ENCODE data around the gene SLC24A4.
A peak's percentile ranks its signal among the peaks of the same experiment; 100 is the strongest.

SLC24A4 gene

DNA sequence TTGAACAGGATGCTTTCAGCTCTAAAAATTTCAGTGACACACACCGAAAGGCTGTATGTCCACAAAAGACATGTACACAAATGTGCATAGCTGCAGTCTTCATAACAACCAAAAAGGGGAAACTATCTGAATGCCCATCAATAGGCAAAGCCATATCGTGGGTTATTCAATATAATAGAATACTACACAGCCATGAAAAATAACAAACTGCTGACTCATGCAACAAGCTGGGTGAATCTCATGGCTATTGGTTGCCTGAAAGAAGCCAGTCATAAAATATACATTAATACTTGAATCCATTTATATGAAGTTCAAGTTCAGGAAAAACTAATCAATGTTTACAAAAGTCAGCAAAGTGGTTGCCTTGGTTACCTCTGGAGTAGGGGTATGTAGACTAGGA is 132.3 kb downstream of the SLC24A4 start:
- WGBS (ENCODE audit: insufficient coverage), result 100% methylated on average over 1 of the region's 2 CpGs
- H3K27me3 ChIP-seq (replicated peaks in 2 of 5; ENCODE audit: control insufficient read depth in 4 of 5, insufficient read depth in 5 of 5, low read length in 4 of 5), result no peaks in the 10 kb centered on the region
- CTCF ChIA-PET, result interaction anchor here (0.6 to 3.1 kb wide), 4 partner anchors 8 to 320 kb away, joined by 3 to 6 read pairs (median 4); no protein-coding TSS in a partner anchor

DNA sequence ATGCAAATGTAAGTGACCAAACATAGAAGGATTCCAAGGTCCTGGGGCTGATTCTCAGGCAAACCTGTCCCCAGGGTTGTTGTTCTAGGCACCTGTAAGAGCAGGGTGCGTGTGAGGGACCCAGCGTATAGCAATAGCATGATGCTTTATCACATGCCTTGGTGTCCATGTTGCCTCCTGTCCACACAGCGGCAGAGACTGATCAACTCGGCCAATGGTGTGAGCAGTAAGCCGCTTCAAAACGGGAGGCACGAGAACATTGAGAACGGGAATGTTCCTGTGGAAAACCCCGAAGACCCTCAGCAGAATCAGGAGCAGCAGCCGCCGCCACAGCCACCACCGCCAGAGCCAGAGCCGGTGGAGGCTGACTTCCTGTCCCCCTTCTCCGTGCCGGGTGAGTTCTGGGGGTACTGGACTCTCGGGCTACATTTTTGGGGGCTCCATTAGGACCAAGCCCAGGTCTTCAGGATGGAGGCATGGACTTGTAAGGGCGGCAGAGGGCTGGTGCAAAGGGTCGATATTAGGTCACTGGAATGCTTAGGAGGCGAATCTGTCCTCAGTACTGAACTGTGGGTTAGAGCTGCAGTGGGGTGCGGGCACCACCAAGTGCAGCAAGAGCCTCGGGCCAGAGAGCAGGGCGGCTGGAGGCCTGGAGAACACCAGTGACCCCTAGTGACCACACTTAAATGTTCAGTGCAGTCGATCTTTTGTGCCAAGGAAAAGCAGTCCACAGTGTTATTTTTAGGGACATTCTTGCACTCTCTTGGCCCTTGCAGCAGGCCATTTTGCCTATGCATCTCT is 133.4 kb downstream of the SLC24A4 start:
- 75% methylated on average over 20 of the region's 23 CpGs for WGBS (ENCODE audit: insufficient coverage)
- Histone ChIP-seq H3K27ac (ENCODE audit: insufficient read depth in 1 of 2, low read depth in 1 of 2, low read length in 2 of 2, poor library complexity in 1 of 2, severe bottlenecking in 2 of 2) (no peak overlapping the region), H3K4me1 (ENCODE audit: control extremely low read depth in 1 of 4, control insufficient read depth in 4 of 4, insufficient read depth in 4 of 4, low read length in 3 of 4) (peaks cover 7 to 33% (median 24%) of the 10 kb centered on the region in 4 experiments), H3K27me3 (replicated peaks in 2 of 5; ENCODE audit: control insufficient read depth in 4 of 5, insufficient read depth in 5 of 5, low read length in 4 of 5) (no peaks in the 10 kb centered on the region), H3K4me3 (ENCODE audit: control insufficient read depth in 1 of 7, extremely low read depth in 1 of 7, insufficient read depth in 4 of 7, low read depth in 2 of 7, low read length in 6 of 7) (no peak overlapping the region), H3K36me3 (ENCODE audit: control insufficient read depth in 4 of 4, insufficient read depth in 4 of 4, low read length in 3 of 4) (no peaks in the 10 kb centered on the region), H3K9me3 (ENCODE audit: control extremely low read depth in 1 of 5, control insufficient read depth in 4 of 5, insufficient read depth in 2 of 5, low read depth in 1 of 5, low read length in 4 of 5) (no peaks in the 10 kb centered on the region)
- ChIA-PET CTCF (interaction anchor here (1.2 to 3.1 kb wide), 2 partner anchors 9 to 228 kb away, joined by 4 to 6 read pairs; no protein-coding TSS in a partner anchor), POLR2A (no interaction called here)
- DNase-seq, result peak; percentile 48 to 74 (median 68)

More for the DNA sequence above, 132.3 kb downstream of the SLC24A4 start:
- POLR2A ChIA-PET, result no interaction called here
- Histone ChIP-seq H3K4me1 (ENCODE audit: control extremely low read depth in 1 of 4, control insufficient read depth in 4 of 4, insufficient read depth in 4 of 4, low read length in 3 of 4) (peaks cover under 1 to 28% (median 16%) of the 10 kb centered on the region in 4 experiments), H3K27ac (ENCODE audit: insufficient read depth in 1 of 2, low read depth in 1 of 2, low read length in 2 of 2, poor library complexity in 1 of 2, severe bottlenecking in 2 of 2) (no peak overlapping the region), H3K9me3 (ENCODE audit: control extremely low read depth in 1 of 5, control insufficient read depth in 4 of 5, insufficient read depth in 2 of 5, low read depth in 1 of 5, low read length in 4 of 5) (no peaks in the 10 kb centered on the region), H3K36me3 (ENCODE audit: control insufficient read depth in 4 of 4, insufficient read depth in 4 of 4, low read length in 3 of 4) (no peaks in the 10 kb centered on the region), H3K4me3 (ENCODE audit: control insufficient read depth in 1 of 7, extremely low read depth in 1 of 7, insufficient read depth in 4 of 7, low read depth in 2 of 7, low read length in 6 of 7) (no peak overlapping the region)
- DNase-seq, result no peak

DNA sequence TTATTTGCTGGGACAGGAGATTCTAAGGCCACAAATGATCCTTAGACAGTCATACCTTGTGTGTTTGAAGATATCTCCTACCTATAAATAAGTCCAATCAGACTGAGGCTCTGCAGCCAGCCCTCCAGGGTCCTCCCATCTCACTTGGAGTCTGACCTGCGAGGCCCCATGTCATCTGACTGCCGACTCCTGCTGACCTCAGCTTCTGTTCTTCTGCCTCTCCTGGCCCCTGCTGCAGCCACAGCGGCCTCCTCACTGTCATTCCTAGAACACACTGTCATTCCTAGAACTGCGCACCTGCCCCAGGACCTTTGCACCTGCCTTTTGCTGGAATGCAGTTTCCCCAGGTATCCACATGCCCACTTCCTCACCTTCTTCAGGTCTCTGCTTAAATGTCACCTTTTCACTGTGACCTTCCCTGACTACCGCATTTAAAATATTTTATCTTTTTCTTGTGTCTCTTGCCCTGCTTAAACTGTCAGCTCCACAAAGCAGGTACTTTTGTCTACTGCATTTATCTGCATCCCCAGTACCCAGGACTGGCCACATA is 134.1 kb downstream of the SLC24A4 start:
- H3K4me3 ChIP-seq (ENCODE audit: control insufficient read depth in 1 of 7, extremely low read depth in 1 of 7, insufficient read depth in 4 of 7, low read depth in 2 of 7, low read length in 6 of 7), result no peak overlapping the region
- ChIA-PET CTCF (interaction anchor here (1.2 to 3.1 kb wide), 2 partner anchors 10 to 228 kb away, joined by 4 to 6 read pairs; no protein-coding TSS in a partner anchor), POLR2A (no interaction called here)
- H3K4me1 ChIP-seq (ENCODE audit: control extremely low read depth in 1 of 4, control insufficient read depth in 4 of 4, insufficient read depth in 4 of 4, low read length in 3 of 4), result peaks cover 10 to 40% (median 30%) of the 10 kb centered on the region in 4 experiments
- DNase-seq, result no peak
- no peak overlapping the region for H3K27ac ChIP-seq (ENCODE audit: insufficient read depth in 1 of 2, low read depth in 1 of 2, low read length in 2 of 2, poor library complexity in 1 of 2, severe bottlenecking in 2 of 2)
- no peaks in the 10 kb centered on the region for H3K9me3 ChIP-seq (ENCODE audit: control extremely low read depth in 1 of 5, control insufficient read depth in 4 of 5, insufficient read depth in 2 of 5, low read depth in 1 of 5, low read length in 4 of 5)
- WGBS (ENCODE audit: insufficient coverage), result 98% methylated on average over 5 of the region's 5 CpGs
- H3K27me3 ChIP-seq (replicated peaks in 2 of 5; ENCODE audit: control insufficient read depth in 4 of 5, insufficient read depth in 5 of 5, low read length in 4 of 5), result no peaks in the 10 kb centered on the region
- H3K36me3 ChIP-seq (ENCODE audit: control insufficient read depth in 4 of 4, insufficient read depth in 4 of 4, low read length in 3 of 4), result no peaks in the 10 kb centered on the region

DNA sequence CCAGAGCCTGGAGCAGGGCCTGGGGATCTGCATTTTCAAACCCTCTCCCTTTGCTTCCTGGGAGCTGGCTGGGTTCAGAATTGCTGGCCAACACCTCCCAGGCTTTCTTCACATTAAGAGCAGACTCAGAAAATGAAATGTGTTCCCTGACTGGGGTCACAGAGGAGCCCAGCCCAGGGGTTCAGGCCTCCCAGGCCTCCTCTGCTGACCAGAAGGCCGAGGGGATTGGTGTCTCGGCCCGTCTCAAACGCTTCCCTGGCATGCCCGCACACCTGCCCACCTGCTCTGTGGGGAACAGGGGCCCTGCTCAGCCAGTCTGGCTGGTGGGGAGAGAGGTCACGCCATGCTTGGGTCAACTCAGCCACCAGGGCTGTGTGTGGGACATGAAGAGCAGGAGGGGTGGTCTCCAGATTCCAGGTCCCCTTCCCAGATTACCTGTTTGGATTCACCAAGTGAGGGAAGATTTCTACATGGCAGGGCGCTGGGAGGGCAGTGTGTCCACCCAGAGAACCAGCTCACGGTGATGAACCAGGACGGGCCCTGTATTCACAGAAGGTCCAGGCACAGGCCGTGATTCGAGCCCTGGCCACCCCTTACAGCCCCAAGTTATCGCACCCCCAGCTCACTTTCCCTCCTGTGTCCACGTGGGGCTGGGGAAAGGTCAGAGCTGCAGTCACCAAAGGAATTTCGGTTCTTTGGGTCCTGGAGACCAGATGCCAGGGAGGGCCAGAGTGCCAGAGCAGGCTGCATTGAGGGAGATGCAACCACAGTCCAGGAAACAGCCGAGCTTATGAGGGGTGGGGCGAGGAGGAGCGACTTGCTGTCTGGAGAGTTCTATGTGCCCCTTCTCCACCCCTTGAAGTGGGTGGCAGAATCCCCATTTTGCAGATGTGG is 135.4 kb downstream of the SLC24A4 start:
- no peaks in the 10 kb centered on the region for H3K27me3 ChIP-seq (replicated peaks in 2 of 5; ENCODE audit: control insufficient read depth in 4 of 5, insufficient read depth in 5 of 5, low read length in 4 of 5)
- H3K4me3 ChIP-seq (ENCODE audit: control insufficient read depth in 1 of 7, extremely low read depth in 1 of 7, insufficient read depth in 4 of 7, low read depth in 2 of 7, low read length in 6 of 7), result no peak overlapping the region
- peak in 2 of 3 donors; percentile 50 to 63 for DNase-seq
- H3K27ac ChIP-seq (ENCODE audit: insufficient read depth in 1 of 2, low read depth in 1 of 2, low read length in 2 of 2, poor library complexity in 1 of 2, severe bottlenecking in 2 of 2), result no peak overlapping the region
- 71% methylated on average over 16 of the region's 17 CpGs for WGBS (ENCODE audit: insufficient coverage)
- ChIA-PET CTCF (interaction anchor here (1.2 to 3.1 kb wide), 2 partner anchors 11 to 226 kb away, joined by 4 to 6 read pairs; no protein-coding TSS in a partner anchor), POLR2A (no interaction called here)
- H3K4me1 ChIP-seq (ENCODE audit: control extremely low read depth in 1 of 4, control insufficient read depth in 4 of 4, insufficient read depth in 4 of 4, low read length in 3 of 4), result peaks cover 10 to 43% (median 30%) of the 10 kb centered on the region in 4 experiments
- no peaks in the 10 kb centered on the region for H3K36me3 ChIP-seq (ENCODE audit: control insufficient read depth in 4 of 4, insufficient read depth in 4 of 4, low read length in 3 of 4)
- H3K9me3 ChIP-seq (ENCODE audit: control extremely low read depth in 1 of 5, control insufficient read depth in 4 of 5, insufficient read depth in 2 of 5, low read depth in 1 of 5, low read length in 4 of 5), result no peaks in the 10 kb centered on the region

DNA sequence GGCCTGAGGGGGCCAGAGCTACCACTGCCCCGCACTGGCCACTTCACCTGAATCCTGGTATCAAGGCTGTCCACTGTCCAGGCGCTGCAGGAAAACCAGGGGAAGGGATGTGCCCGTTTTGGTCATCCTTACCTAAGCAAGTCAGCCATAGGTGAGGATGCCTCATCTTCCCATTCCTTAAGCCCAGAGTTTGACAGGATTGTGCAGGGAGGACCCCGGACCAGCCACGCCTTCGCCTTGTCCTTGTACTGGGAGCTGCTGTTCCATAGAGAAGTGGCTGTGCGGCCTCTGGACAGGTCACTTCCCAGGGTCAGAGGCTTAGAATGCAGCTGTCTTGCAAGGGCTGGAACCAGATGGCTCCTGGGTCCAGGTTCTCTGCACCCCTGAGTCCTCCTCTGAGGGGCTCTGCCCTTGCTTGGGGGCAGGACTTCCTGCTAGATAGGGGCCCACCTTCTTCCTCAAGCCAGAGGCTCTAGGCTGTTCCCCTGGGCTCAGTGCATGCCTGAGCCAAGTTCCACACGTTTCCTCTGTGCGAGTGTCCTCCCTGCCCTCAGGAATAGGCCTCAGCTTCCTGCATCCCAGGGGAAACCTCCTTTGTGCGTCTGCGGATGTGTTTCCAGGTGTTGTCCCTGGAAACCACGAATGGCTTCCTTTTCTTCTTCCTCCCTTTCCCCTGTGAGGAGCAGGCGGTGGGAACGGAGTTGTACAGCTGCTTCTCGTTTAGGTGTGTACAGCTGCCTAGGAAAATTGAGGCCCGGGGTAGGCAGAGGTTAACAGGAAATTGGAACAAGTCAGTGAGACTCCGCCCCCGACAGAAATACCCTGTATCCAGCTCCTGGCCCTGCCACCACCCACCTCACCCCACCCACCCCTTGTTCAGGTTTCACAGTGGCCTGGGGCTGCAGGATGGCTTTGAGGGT is 136.3 kb downstream of the SLC24A4 start:
- H3K9me3 ChIP-seq (ENCODE audit: control extremely low read depth in 1 of 5, control insufficient read depth in 4 of 5, insufficient read depth in 2 of 5, low read depth in 1 of 5, low read length in 4 of 5), result no peaks in the 10 kb centered on the region
- no peaks in the 10 kb centered on the region for H3K27me3 ChIP-seq (replicated peaks in 2 of 5; ENCODE audit: control insufficient read depth in 4 of 5, insufficient read depth in 5 of 5, low read length in 4 of 5)
- DNase-seq, result no peak
- H3K36me3 ChIP-seq (ENCODE audit: control insufficient read depth in 4 of 4, insufficient read depth in 4 of 4, low read length in 3 of 4), result no peaks in the 10 kb centered on the region
- H3K4me1 ChIP-seq (ENCODE audit: control extremely low read depth in 1 of 4, control insufficient read depth in 4 of 4, insufficient read depth in 4 of 4, low read length in 3 of 4), result peaks cover 10 to 43% (median 30%) of the 10 kb centered on the region in 4 experiments
- H3K27ac ChIP-seq (ENCODE audit: insufficient read depth in 1 of 2, low read depth in 1 of 2, low read length in 2 of 2, poor library complexity in 1 of 2, severe bottlenecking in 2 of 2), result no peak overlapping the region
- H3K4me3 ChIP-seq (ENCODE audit: control insufficient read depth in 1 of 7, extremely low read depth in 1 of 7, insufficient read depth in 4 of 7, low read depth in 2 of 7, low read length in 6 of 7), result no peak overlapping the region
- ChIA-PET POLR2A (no interaction called here), CTCF (interaction anchor here (1.4 kb wide), 1 partner anchor 22 kb away, joined by 6 read pairs; no protein-coding TSS in a partner anchor)
- WGBS (ENCODE audit: insufficient coverage), result 66% methylated on average over 8 of the region's 18 CpGs

DNA sequence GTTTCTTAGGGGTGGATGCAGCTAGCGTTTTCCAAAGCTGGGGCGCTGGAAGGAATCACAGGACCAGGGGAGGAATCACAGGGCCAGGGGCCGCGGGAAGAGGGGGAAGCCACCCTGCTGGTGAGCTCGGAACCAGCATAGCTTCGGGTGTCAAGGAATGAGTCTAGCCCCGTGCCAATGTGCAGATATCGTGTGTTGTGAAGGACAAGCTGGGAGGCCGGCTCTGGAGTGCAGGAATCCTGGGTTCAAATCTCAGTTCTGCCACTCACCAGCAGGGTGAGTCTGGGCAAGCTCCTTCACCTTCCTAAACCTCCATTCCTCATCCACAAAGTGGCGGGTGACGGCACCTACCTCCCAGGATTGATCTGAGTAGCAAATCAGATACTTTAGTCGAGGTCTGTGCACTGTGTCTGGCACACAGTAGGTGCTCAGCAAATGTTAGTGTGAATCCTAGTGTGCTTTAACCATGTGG is 137.0 kb downstream of the SLC24A4 start:
- WGBS (ENCODE audit: insufficient coverage), result 86% methylated on average over 7 of the region's 12 CpGs
- no peak for DNase-seq
- no peaks in the 10 kb centered on the region for H3K27me3 ChIP-seq (replicated peaks in 2 of 5; ENCODE audit: control insufficient read depth in 4 of 5, insufficient read depth in 5 of 5, low read length in 4 of 5)
- H3K4me3 ChIP-seq (ENCODE audit: control insufficient read depth in 1 of 7, extremely low read depth in 1 of 7, insufficient read depth in 4 of 7, low read depth in 2 of 7, low read length in 6 of 7), result no peak overlapping the region
- H3K9me3 ChIP-seq (ENCODE audit: control extremely low read depth in 1 of 5, control insufficient read depth in 4 of 5, insufficient read depth in 2 of 5, low read depth in 1 of 5, low read length in 4 of 5), result no peaks in the 10 kb centered on the region
- peaks cover 10 to 43% (median 30%) of the 10 kb centered on the region in 4 experiments for H3K4me1 ChIP-seq (ENCODE audit: control extremely low read depth in 1 of 4, control insufficient read depth in 4 of 4, insufficient read depth in 4 of 4, low read length in 3 of 4)
- H3K27ac ChIP-seq (ENCODE audit: insufficient read depth in 1 of 2, low read depth in 1 of 2, low read length in 2 of 2, poor library complexity in 1 of 2, severe bottlenecking in 2 of 2), result no peak overlapping the region
- CTCF ChIA-PET, result interaction anchor here (1.4 kb wide), 1 partner anchor 22 kb away, joined by 6 read pairs; no protein-coding TSS in a partner anchor
- H3K36me3 ChIP-seq (ENCODE audit: control insufficient read depth in 4 of 4, insufficient read depth in 4 of 4, low read length in 3 of 4), result no peaks in the 10 kb centered on the region
- POLR2A ChIA-PET, result no interaction called here
